IMR-90 (cell line): ENCODE data around the gene HCK. TPM values are rescaled to one million over a fixed set of nuclear protein-coding genes. Genes with fewer than 3 reads are reported as not detected.

Source experiments
- ATAC-seq: fragments of 200-7000 bp; cut with Tn5 transposase; 2 replicates; pipeline ENCODE4 v1.9.1; 2020; ENCODE audit warnings: low read depth, mild to moderate bottlenecking, moderate library complexity
- BruUV-seq: library from RNA; stranded (reverse); fragments of 400-500 nt; replicated peaks from 2 replicates; lab custom pipeline; 2021; lab: Mats Ljungman, UMichigan
- CTCF ChIA-PET: fragments of 300-600 bp; formaldehyde crosslinking; extraction: SDS; loops from one replicate; lab custom pipeline; 2021; ENCODE audit warnings: antibody characterized with exemption; lab: Yijun Ruan, JAX
- POLR2A ChIA-PET: fragments of 300-600 bp; sonication (Branson Sonifier 250); formaldehyde crosslinking; loops from one replicate; lab custom pipeline; 2022; ENCODE audit warnings: antibody characterized with exemption; ENCODE audit not compliant: unreplicated experiment; lab: Charles Lee
- DNase-seq: peaks from one replicate; pipeline ENCODE4 v3.0.0; 2013
- H2AFZ ChIP-seq: replicated peaks from 2 replicates; pipeline ENCODE3; 2013; ENCODE audit warnings: low read length, mild to moderate bottlenecking; ENCODE audit not compliant: poor library complexity
- H2AK5ac ChIP-seq: 2 replicates; pipeline ENCODE4 v1.6.1; 2013; ENCODE audit warnings: low read depth, low read length, inconsistent platforms
- H2AK9ac ChIP-seq: replicated peaks from 2 replicates; pipeline ENCODE3; 2013; ENCODE audit warnings: mild to moderate bottlenecking, low read depth, low read length, moderate library complexity; ENCODE audit not compliant: poor library complexity
- H2BK120ac ChIP-seq: 2 replicates; pipeline ENCODE4 v1.6.1; 2013; ENCODE audit warnings: low read depth, low read length, inconsistent platforms
- H2BK15ac ChIP-seq: 3 replicates; pipeline ENCODE4 v1.6.1; 2013; ENCODE audit warnings: low read depth, low read length, inconsistent platforms
- H2BK20ac ChIP-seq: 2 replicates; pipeline ENCODE4 v1.6.1; 2013; ENCODE audit warnings: low read depth, mild to moderate bottlenecking, inconsistent platforms, low read length, moderate library complexity
- H2BK5ac ChIP-seq: 2 replicates; pipeline ENCODE4 v1.6.1; 2013; ENCODE audit warnings: mild to moderate bottlenecking, low read depth, low read length, inconsistent platforms; ENCODE audit not compliant: poor library complexity, severe bottlenecking
- H3K14ac ChIP-seq: replicated peaks from 2 replicates; pipeline ENCODE4 v1.6.1; 2013; ENCODE audit warnings: low read depth, low read length, inconsistent platforms
- H3K18ac ChIP-seq: 2 replicates; pipeline ENCODE4 v1.6.1; 2013; ENCODE audit warnings: low read depth, low read length, control low read depth
- H3K23ac ChIP-seq: 2 replicates; pipeline ENCODE4 v1.6.1; 2013; ENCODE audit warnings: low read depth, low read length, inconsistent platforms
- H3K27ac ChIP-seq: 2 replicates; pipeline ENCODE4 v1.5.1; 2013; ENCODE audit warnings: mild to moderate bottlenecking, control low read depth, low read length; ENCODE audit not compliant: insufficient read depth
- H3K27me3 ChIP-seq: 2 replicates; pipeline ENCODE4 v1.6.1; 2013; ENCODE audit warnings: low read length; ENCODE audit not compliant: control insufficient read depth, insufficient read depth
- H3K36me3 ChIP-seq: 2 replicates; pipeline ENCODE4 v1.6.1; 2013; ENCODE audit warnings: low read length, mixed read lengths; ENCODE audit not compliant: control insufficient read depth, insufficient read depth
- H3K4ac ChIP-seq: 2 replicates; pipeline ENCODE4 v1.6.1; 2013; ENCODE audit warnings: low read depth, low read length, inconsistent platforms
- H3K4me1 ChIP-seq: 2 replicates; pipeline ENCODE4 v1.6.1; 2013; ENCODE audit warnings: low read length, mixed read lengths; ENCODE audit not compliant: control insufficient read depth, insufficient read depth
- H3K4me2 ChIP-seq: 2 replicates; pipeline ENCODE4 v1.6.1; 2013; ENCODE audit warnings: low read depth, mild to moderate bottlenecking, control low read depth, low read length, moderate library complexity
- H3K4me3 ChIP-seq: 2 replicates; pipeline ENCODE4 v1.5.1; 2013; ENCODE audit warnings: low read depth, mild to moderate bottlenecking, control low read depth, low read length, moderate library complexity; ENCODE audit not compliant: insufficient read depth
- H3K56ac ChIP-seq: 2 replicates; pipeline ENCODE4 v1.6.1; 2013; ENCODE audit warnings: low read length, inconsistent platforms; ENCODE audit not compliant: insufficient read depth; ENCODE audit errors: extremely low read depth
- H3K79me1 ChIP-seq, 2 experiments: 2 replicates each; pipeline ENCODE4 v1.6.1; 2013; ENCODE audit warnings: low read length in 2 of 2, inconsistent platforms in 1 of 2, low read depth in 1 of 2
- H3K9ac ChIP-seq: 2 replicates; pipeline ENCODE4 v1.6.1; 2013; ENCODE audit warnings: low read depth, low read length, control low read depth
- H3K9me1 ChIP-seq: 2 replicates; pipeline ENCODE4 v1.6.1; 2013; ENCODE audit warnings: low read length, inconsistent platforms; ENCODE audit not compliant: insufficient read depth
- H3K9me3 ChIP-seq: 2 replicates; pipeline ENCODE4 v1.6.1; 2013; ENCODE audit warnings: low read length; ENCODE audit not compliant: control insufficient read depth, insufficient read depth
- H4K20me1 ChIP-seq: 2 replicates; pipeline ENCODE4 v1.6.1; 2013; ENCODE audit warnings: low read length, inconsistent platforms; ENCODE audit not compliant: insufficient read depth
- H4K5ac ChIP-seq: 2 replicates; pipeline ENCODE4 v1.6.1; 2013; ENCODE audit warnings: mild to moderate bottlenecking, low read depth, low read length, control low read depth
- H4K8ac ChIP-seq, 2 experiments: 2 replicates each; pipeline ENCODE4 v1.6.1; 2013; ENCODE audit warnings: low read depth in 2 of 2, low read length in 2 of 2, control low read depth in 1 of 2, inconsistent platforms in 1 of 2
- H4K91ac ChIP-seq: 2 replicates; pipeline ENCODE4 v1.6.1; 2013; ENCODE audit warnings: low read depth, low read length, inconsistent platforms; ENCODE audit not compliant: insufficient read depth
- BHLHE40 ChIP-seq: fragments of 150-350 bp; IDR thresholded peaks from 2 replicates; pipeline ENCODE4 v1.6.1; 2016; ENCODE audit warnings: mild to moderate bottlenecking, low read depth, low read length
- CEBPB ChIP-seq: IDR thresholded peaks from 2 replicates; pipeline ENCODE4 v1.6.1; 2012; ENCODE audit warnings: low read depth, low read length, improper control_type of control experiment
- CHD1 ChIP-seq: IDR thresholded peaks from 2 replicates; pipeline ENCODE4 v1.6.1; 2012; ENCODE audit warnings: low read depth, low read length, improper control_type of control experiment
- FOS ChIP-seq: fragments of 150-350 bp; IDR thresholded peaks from 2 replicates; pipeline ENCODE4 v1.6.1; 2016; ENCODE audit warnings: low read depth, low read length
- MAFK ChIP-seq: IDR thresholded peaks from 2 replicates; pipeline ENCODE4 v1.6.1; 2012; ENCODE audit warnings: low read depth, low read length, improper control_type of control experiment
- MXI1 ChIP-seq: IDR thresholded peaks from 2 replicates; pipeline ENCODE4 v1.6.1; 2012; ENCODE audit warnings: low read depth, mild to moderate bottlenecking, low read length, moderate library complexity, borderline replicate concordance
- NFE2L2 ChIP-seq: fragments of 150-350 bp; IDR thresholded peaks from 2 replicates; pipeline ENCODE4 v1.6.1; 2016; ENCODE audit warnings: low read depth, mild to moderate bottlenecking, low read length
- POLR2A ChIP-seq: IDR thresholded peaks from 2 replicates; pipeline ENCODE4 v1.6.1; 2012; ENCODE audit warnings: mild to moderate bottlenecking, low read depth, low read length
- RAD21 ChIP-seq: IDR thresholded peaks from 2 replicates; pipeline ENCODE4 v1.6.1; 2012; ENCODE audit warnings: low read length, improper control_type of control experiment
- RCOR1 ChIP-seq: IDR thresholded peaks from 2 replicates; pipeline ENCODE4 v1.6.1; 2012; ENCODE audit warnings: mild to moderate bottlenecking, low read length, improper control_type of control experiment; ENCODE audit not compliant: insufficient replicate concordance
- RFX5 ChIP-seq: IDR thresholded peaks from 2 replicates; pipeline ENCODE4 v1.8.0; 2012; ENCODE audit warnings: low read depth, mild to moderate bottlenecking, low read length, moderate library complexity
- SMC3 ChIP-seq: fragments of 150-350 bp; IDR thresholded peaks from 2 replicates; pipeline ENCODE4 v1.6.1; 2016; ENCODE audit warnings: low read depth, mild to moderate bottlenecking, antibody characterized with exemption, low read length, moderate library complexity
- WGBS, 2 experiments: methylation state at CpG; one replicate each; pipeline versions ENCODE4 v1.1.5 to v1.1.7; 2013; ENCODE audit warnings: missing lambda C conversion rate in 2 of 2; ENCODE audit not compliant: insufficient read length in 1 of 2; ENCODE audit errors: extremely low coverage in 2 of 2; 5-methylcytosine and 5-hydroxymethylcytosine counted together
- dilution Hi-C: fragments of 300-500 bp; cut with HindIII; formaldehyde crosslinking; loops from one replicate; pipeline ENCODE4 v1.14.3; 2018; ENCODE audit warnings: low sequenced_read_pairs; ENCODE audit not compliant: unreplicated experiment
- in situ Hi-C: fragments of 300-500 bp; cut with MboI; formaldehyde crosslinking; loops from 3 replicates; pipeline ENCODE4 v1.14.3; 2019; ENCODE audit warnings: low sequenced_read_pairs, inconsistent platforms, mixed read lengths
- intact Hi-C: fragments of 100-400 bp; cut with micrococcal nuclease; formaldehyde crosslinking; loops from 2 replicates; pipeline ENCODE4 v1.10.0; 2022
- polyA plus RNA-seq, 3 experiments: library from polyadenylated mRNA; depleted of rRNA; stranded (reverse); fragments of >200 nt; gene quantifications; 2 replicates each; pipeline ENCODE4 v1.2.3, GENCODE V29; 2012; ENCODE audit warnings: low replicate concordance in 1 of 3
- total RNA-seq: library from RNA; depleted of rRNA; stranded (reverse); fragments of >200 nt; gene quantifications from 2 replicates; pipeline ENCODE4 v1.2.3, GENCODE V29; 2012
- TF ChIP-seq, protein P1 (sequence below): fragments of 150-350 bp; IDR thresholded peaks from 2 replicates; pipeline ENCODE4 v1.6.1; 2016; ENCODE audit warnings: low read depth, mild to moderate bottlenecking, low read length, moderate library complexity, borderline replicate concordance
- TF ChIP-seq, protein P2 (sequence below): fragments of 150-350 bp; IDR thresholded peaks from 2 replicates; pipeline ENCODE4 v1.6.1; 2017; ENCODE audit warnings: mild to moderate bottlenecking, antibody characterized with exemption, low read length, low read depth
- TF ChIP-seq, protein P3 (sequence below): conservative IDR thresholded peaks from 2 replicates; pipeline ENCODE4 v1.5.1; 2012; ENCODE audit warnings: mild to moderate bottlenecking, low read depth, low read length, improper control_type of control experiment

The HCK gene
- total and polyA plus RNA-seq, 2 of the 4 experiments (the other 2 are of a cell fraction): not detected

DNA sequence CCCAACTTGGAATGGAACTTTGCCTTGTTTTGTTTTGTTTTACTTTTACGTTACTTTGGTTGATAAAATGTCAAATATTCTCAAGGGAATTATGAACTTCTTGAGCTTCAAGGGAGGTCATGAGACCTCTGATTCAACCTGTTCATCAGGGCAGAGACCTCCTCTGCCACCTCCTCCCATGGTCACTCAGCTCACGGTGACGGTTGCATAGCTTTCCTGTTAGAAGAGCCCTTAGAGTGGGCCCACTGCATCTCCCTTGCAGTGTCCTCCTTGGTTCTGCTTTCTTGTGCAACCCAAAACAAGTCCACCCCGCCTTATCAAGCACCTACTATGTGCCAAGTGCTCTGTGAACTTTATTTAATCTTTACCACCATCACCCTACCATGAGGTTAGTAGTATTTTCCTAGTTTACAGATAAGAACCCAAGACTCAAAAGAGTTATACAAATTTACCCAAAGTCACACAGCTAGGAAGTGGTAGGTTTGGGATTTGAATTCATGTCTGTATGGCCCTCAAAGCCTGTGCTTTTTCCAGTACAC is 72.9 kb downstream of the HCK start:
- intact Hi-C loops (no loop called here), in situ Hi-C loops (no loop called here), dilution Hi-C loops (no loop called here)
- H3K9me1 ChIP-seq: peaks cover 9% of the 10 kb centered on the region
- H3K79me1 ChIP-seq: peaks cover 36 to 60% of the 10 kb centered on the region in 2 experiments
- no peak overlapping the region for H3K56ac ChIP-seq
- H2AK9ac ChIP-seq: no peak overlapping the region
- no peak for ATAC-seq
- no peak overlapping the region for H4K5ac ChIP-seq
- no peak overlapping the region for H3K14ac ChIP-seq
- H2BK120ac ChIP-seq: no peak overlapping the region
- H3K27ac ChIP-seq: no peak overlapping the region
- H3K9me3 ChIP-seq: no peaks in the 10 kb centered on the region
- H2BK15ac ChIP-seq: no peak overlapping the region
- H2AK5ac ChIP-seq: no peak overlapping the region
- no peak overlapping the region for H3K18ac ChIP-seq
- no peak overlapping the region for H2AFZ ChIP-seq
- no peak overlapping the region for H3K9ac ChIP-seq
- H2BK20ac ChIP-seq: no peak overlapping the region
- 90% methylated on average over 2 of the region's 4 CpGs; no CpG with 5 or more reads in 1 of the 2 experiments for WGBS, 2 experiments
- no peak overlapping the region for H4K8ac ChIP-seq
- POLR2A ChIA-PET: interaction anchor here (0.7 kb wide), 1 partner anchor 15 kb away, joined by 18 read pairs; no protein-coding TSS in a partner anchor
- no peak for TF ChIP-seq CHD1
- TF ChIP-seq RFX5: no peak
- TF ChIP-seq, protein P1, sequence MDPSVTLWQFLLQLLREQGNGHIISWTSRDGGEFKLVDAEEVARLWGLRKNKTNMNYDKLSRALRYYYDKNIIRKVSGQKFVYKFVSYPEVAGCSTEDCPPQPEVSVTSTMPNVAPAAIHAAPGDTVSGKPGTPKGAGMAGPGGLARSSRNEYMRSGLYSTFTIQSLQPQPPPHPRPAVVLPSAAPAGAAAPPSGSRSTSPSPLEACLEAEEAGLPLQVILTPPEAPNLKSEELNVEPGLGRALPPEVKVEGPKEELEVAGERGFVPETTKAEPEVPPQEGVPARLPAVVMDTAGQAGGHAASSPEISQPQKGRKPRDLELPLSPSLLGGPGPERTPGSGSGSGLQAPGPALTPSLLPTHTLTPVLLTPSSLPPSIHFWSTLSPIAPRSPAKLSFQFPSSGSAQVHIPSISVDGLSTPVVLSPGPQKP: no peak
- TF ChIP-seq CEBPB: no peak
- TF ChIP-seq RAD21: no peak
- TF ChIP-seq NFE2L2: no peak
- TF ChIP-seq BHLHE40: no peak
- TF ChIP-seq, protein P2, sequence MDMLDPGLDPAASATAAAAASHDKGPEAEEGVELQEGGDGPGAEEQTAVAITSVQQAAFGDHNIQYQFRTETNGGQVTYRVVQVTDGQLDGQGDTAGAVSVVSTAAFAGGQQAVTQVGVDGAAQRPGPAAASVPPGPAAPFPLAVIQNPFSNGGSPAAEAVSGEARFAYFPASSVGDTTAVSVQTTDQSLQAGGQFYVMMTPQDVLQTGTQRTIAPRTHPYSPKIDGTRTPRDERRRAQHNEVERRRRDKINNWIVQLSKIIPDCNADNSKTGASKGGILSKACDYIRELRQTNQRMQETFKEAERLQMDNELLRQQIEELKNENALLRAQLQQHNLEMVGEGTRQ: no peak
- TF ChIP-seq MXI1: no peak
- no peak for TF ChIP-seq RCOR1
- no peak for TF ChIP-seq SMC3
- TF ChIP-seq MAFK: no peak
- TF ChIP-seq FOS: no peak
- TF ChIP-seq POLR2A: no peak
- TF ChIP-seq, protein P3, sequence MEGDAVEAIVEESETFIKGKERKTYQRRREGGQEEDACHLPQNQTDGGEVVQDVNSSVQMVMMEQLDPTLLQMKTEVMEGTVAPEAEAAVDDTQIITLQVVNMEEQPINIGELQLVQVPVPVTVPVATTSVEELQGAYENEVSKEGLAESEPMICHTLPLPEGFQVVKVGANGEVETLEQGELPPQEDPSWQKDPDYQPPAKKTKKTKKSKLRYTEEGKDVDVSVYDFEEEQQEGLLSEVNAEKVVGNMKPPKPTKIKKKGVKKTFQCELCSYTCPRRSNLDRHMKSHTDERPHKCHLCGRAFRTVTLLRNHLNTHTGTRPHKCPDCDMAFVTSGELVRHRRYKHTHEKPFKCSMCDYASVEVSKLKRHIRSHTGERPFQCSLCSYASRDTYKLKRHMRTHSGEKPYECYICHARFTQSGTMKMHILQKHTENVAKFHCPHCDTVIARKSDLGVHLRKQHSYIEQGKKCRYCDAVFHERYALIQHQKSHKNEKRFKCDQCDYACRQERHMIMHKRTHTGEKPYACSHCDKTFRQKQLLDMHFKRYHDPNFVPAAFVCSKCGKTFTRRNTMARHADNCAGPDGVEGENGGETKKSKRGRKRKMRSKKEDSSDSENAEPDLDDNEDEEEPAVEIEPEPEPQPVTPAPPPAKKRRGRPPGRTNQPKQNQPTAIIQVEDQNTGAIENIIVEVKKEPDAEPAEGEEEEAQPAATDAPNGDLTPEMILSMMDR: no peak
- DNase-seq: no peak
- no peak overlapping the region for H4K91ac ChIP-seq
- no peaks in the 10 kb centered on the region for H3K36me3 ChIP-seq
- no peak overlapping the region for H3K4ac ChIP-seq
- no peak overlapping the region for H3K4me3 ChIP-seq
- CTCF ChIA-PET: no interaction called here
- peaks cover 55% of the 10 kb centered on the region for H4K20me1 ChIP-seq
- no peak overlapping the region for H3K23ac ChIP-seq
- BruUV-seq: no TSS peak
- H3K4me1 ChIP-seq: no peaks in the 10 kb centered on the region
- no peak overlapping the region for H3K4me2 ChIP-seq
- no peak overlapping the region for H2BK5ac ChIP-seq
- no peaks in the 10 kb centered on the region for H3K27me3 ChIP-seq
